Effector CD8-positive, alpha-beta T cell (primary cell): ENCODE measurements around the gene CFAP107.
"Not testable (repeated sequence)": the region's sequence is repeated elsewhere in the genome, so short reads cannot be mapped to it uniquely, and the experiment has no call there.

Experiments used
- DNase-seq: peaks from one replicate; lab custom pipeline; 2025; lab: John Stamatoyannopoulos, UW

CFAP107 gene

DNA sequence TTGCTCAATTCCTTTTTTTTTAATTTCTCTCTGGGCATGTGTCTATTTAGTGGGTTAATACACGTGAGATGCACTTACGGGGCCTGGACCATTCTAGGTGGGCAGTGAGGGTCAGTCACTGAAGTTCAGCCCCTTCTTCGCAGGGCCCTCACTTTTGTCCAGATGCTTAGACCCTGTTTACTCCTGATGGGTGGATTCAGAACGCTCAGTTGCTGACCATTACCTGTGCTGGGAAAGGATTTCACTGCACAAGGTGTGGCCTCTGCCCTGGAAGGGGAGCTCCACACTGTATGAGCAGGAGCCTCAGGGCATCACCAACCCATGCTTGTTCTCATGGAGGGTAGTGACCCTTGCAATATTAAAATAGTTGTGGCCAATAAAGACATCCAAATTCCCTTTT, 32.1 kb downstream of the CFAP107 start:
- no peak for DNase-seq

DNA sequence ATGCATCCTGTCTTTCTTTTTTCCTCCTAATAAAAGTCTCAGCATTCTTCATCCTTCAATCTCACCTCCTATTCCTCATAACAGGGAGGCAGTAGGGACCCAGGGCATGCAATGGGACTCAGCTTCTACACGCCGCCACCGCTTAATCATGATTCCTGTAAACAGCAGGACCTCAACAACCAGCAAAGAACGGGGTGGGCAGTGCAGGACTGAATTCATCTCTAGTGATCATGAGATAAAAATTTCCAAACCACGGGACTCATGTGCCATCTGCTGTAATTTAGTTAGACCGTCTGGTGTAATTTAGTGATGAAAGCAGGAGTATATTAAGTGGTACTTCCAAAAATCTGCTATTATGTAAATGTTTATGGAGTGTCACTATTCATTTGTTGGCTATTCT, 32.9 kb downstream of the CFAP107 start:
- DNase-seq = no peak

- not testable (repeated sequence) for DNase-seq
Observed at GRCh38 chr1:12781488-12781887, 35.5 kb downstream of the CFAP107 start.

- DNase-seq = not testable (repeated sequence)
Observed at GRCh38 chr1:12783783-12784182, 37.8 kb downstream of the CFAP107 start.

GRCh38 chr1:12784729-12785128, 38.7 kb downstream of the CFAP107 start:
- not testable (repeated sequence) for DNase-seq

- DNase-seq = not testable (repeated sequence)
Observed at GRCh38 chr1:12791097-12791496, 45.1 kb downstream of the CFAP107 start, which contains the start of gene PRAMEF1. Gene PRAMEF1 (plus strand): TSS chr1:12791397. CDS start chr1:12793228, 1,831 bp downstream.

- DNase-seq = no peak
Observed at GRCh38 chr1:12798911-12799310, 52.9 kb downstream of the CFAP107 start.

- no peak for DNase-seq
Observed at GRCh38 chr1:12799730-12800129, 53.7 kb downstream of the CFAP107 start.

- DNase-seq = no peak
Observed at GRCh38 chr1:12809933-12810332, 63.9 kb downstream of the CFAP107 start.

DNA sequence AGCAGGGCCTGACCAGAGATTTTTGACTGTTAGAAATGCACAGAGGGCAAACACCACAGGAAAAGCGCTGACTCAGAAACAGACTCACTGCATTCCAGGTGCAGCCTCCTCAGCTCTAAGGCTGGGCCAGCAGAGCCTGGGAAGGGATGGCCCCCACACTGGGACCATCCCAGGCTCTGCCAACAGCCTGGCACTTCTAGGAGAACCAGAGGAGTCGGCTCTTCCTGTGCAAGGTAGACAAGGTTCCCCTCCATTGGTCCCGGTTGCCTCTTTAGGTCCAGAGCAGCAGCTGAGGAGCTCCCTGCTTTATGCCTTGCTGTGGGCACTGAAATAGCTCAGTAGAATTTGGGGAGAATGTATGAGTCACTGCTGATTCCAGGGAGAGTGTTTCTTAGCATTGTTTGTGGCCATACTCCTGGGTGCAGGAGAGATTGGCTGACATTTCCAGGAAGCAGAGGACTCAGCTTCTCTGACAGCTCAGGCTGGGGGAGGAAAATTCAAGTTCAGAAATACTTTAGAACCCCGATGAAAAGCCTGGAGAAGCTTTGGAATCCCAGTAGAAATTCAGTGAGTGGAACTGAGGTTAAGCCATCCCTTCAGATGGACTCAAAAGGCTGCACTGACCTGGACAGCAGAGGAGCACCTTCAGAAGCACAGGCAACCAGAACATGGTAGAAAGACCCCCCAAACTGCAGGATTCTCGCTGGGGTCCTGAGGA, 64.8 kb downstream of the CFAP107 start:
- no peak for DNase-seq

DNA sequence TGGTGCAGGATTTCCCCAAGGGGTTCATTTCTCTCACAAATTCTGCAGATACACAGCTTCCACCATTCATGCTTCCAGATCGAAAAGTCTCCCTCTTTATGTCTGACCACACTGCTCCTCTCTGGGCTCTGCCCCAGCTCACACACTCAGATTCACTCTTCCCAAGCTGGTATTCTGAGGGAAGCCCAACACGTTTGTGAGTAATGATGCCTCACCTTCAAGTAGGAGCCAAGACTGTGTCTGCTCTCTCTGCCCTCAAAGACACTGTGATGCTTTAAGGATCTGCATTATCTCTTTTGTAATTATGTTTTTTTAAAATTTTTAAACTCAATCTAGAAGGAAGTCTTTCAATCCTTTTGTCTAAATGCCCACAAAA, 65.4 kb downstream of the CFAP107 start:
- DNase-seq = no peak
